HG03571 (cell line): ENCODE measurements around the gene SLC35F5.
A peak's percentile ranks its signal among the peaks of the same experiment; 100 is the strongest.
"Not testable (repeated sequence)": the region's sequence is repeated elsewhere in the genome, so short reads cannot be mapped to it uniquely, and the experiment has no call there.

ENCODE experiments used
- ATAC-seq: cut with Tn5 transposase; IDR thresholded peaks from one replicate; pipeline ENCODE4 v1.9.1; 2021; ENCODE audit not compliant: unreplicated experiment

The SLC35F5 gene, protein sequence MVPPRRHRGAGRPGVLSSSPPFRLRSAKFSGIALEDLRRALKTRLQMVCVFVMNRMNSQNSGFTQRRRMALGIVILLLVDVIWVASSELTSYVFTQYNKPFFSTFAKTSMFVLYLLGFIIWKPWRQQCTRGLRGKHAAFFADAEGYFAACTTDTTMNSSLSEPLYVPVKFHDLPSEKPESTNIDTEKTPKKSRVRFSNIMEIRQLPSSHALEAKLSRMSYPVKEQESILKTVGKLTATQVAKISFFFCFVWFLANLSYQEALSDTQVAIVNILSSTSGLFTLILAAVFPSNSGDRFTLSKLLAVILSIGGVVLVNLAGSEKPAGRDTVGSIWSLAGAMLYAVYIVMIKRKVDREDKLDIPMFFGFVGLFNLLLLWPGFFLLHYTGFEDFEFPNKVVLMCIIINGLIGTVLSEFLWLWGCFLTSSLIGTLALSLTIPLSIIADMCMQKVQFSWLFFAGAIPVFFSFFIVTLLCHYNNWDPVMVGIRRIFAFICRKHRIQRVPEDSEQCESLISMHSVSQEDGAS

GRCh38 chr2:113756355-113757137, at the start of gene SLC35F5:
Gene SLC35F5, minus strand, starts transcription at chr2:113756642. Its CDS starts 233 bp downstream, at chr2:113756409.
- peak; percentile 89 for ATAC-seq

DNA sequence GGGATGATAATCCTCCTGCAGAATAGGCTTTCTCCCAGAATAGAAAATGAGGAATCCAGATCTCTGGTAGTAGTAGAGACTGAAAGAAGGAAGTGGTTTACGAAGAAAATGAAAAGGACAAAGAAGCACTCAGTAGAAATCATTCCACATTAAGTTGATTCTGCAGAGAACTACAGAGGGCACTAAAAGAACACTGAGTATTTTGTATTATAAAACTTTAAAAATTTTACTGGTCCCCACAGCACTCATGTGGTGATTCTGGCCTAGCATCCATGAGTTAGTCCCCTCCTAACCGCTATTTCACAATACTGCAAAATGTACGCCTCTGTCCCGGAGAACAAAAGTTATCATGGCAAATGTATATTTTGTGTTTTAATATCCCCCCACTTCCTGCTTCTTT, 42.9 kb upstream of the SLC35F5 start:
- no peak for ATAC-seq

- no peak for ATAC-seq
Measured at GRCh38 chr2:113797237-113797636, 40.8 kb upstream of the SLC35F5 start.

DNA sequence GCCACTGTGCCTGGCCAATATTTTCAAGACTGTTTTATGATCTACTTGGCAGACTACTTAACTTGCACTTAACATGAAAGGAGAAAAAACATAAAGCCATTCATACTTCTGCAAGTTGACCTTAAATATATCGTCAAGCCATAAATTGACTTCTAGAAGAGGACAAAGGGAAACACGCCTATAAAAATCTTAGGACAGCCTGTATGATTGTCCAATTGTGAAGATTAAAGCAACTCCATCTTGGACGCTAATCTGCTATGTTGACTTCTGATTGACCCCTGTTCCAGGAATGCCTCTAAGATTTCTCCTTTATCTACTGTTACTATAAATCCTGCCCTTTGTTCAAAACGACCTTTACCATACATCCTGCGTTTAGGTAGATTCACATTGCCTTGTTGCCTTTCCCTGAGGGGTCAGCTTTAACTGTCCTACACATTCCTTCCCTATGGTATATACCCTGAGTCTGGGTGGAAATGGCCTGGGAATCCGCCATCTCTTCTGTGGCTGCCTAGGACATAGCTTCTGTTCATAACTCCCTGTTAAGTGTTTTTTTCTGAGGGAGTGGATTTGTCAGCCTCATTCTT, 40.2 kb upstream of the SLC35F5 start:
- ATAC-seq: no peak

DNA sequence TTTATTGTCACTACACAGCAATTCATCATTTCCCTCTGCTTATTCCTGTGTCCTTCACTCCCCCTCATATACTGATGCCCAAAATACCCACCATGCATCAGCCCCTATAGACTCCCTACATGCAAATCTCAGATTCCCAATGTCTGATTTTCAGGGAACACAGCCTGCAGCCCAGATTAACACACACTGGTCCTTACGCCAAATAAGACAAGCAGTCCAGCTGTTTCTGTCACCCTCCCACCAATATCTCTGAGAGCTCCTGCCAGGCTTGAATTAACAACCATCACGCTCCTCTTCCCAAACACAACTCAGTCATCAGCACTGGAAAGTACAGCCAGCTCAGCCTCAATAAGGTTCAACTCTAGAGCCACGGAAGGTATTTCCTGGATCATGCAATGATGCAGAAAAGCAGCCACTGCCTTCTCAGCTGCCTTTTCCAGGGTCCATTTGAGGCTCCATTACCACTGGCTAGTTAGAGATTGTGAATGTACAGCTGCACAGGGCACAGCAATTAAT, 39.0 kb upstream of the SLC35F5 start:
- no peak for ATAC-seq

DNA sequence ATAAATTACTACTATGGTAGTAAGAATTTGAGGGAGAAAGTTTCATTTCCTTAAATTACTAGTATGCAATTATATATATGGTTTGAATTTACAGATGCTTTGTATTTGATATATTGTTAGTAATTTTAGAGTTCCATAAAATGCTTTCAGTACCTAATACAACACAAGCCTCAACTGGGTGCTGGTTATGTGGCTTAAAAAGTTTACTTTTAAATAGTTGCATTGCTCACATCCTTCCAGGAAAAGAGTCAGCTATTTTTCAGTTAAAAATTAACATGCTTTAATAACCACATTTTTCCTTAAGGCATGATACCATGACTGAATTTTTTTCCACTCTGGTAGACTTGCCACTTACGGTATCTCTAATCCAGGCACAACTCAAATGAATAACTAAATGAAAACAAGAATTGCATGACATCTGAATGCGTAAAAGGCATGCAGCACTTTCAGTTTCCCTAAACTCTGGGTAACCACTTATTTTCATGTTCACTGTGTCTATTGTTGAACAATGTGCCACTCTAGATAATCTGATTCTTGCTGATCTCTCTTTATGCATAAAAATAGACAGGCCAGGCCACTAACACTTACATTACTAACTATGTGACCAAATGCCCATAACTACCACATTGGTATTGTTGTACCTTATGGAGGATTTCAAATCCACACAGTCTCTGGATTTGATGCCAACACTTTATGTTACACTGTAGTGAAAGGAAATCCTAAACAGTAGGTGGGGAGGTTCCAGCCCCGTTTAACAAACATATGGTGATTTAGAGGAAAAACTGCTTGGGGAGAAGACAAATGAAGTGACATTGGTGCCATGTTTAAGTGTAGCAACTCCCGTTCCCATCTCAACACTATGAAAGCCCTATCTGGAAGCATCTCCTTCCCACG, 35.5 kb upstream of the SLC35F5 start:
- peak; percentile 95 for ATAC-seq

- no peak for ATAC-seq
Measured at GRCh38 chr2:113784823-113785744, 28.6 kb upstream of the SLC35F5 start.

GRCh38 chr2:113780472-113780871, 24.0 kb upstream of the SLC35F5 start:
- no peak for ATAC-seq

GRCh38 chr2:113777371-113777770, 20.9 kb upstream of the SLC35F5 start:
- no peak for ATAC-seq

GRCh38 chr2:113776949-113777348, 20.5 kb upstream of the SLC35F5 start:
- ATAC-seq: no peak

DNA sequence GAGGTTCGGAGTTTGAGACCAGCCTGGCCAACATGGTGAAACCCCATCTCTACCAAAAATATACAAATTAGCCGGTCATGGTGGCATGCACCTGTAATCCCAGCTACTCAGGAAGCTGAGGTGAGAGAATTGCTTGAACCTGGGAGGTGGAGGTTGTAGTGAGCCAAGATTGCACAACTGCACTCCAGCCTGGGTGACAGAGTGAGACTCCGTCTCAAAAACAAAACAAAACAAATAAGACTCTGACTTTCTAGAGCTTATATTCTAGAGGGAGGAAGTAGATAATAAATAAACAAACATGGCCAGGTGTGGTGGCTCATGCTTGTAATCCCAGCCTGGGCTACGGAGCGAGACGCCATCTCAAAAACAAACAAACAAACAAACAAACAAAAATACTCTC, 18.2 kb upstream of the SLC35F5 start:
- ATAC-seq: not testable (repeated sequence)

DNA sequence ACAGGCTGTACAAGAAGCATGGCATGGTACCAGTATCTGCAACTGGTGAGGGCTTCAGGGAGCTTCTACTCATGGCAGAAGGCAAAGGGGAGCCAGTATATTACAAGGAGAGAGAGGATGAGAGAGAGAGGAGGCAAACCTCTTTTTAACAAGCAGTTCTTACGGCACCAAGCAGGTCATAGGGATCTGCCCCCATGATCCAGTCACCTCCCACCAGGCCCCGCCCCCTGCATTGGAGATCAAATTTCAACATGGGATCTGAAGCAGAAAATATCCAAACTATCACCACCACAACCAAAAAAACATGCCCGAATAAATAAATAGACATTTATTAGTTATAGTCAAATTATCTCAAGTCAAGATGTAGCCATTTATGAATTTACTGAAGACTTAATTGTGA, 14.5 kb upstream of the SLC35F5 start:
- ATAC-seq: no peak

DNA sequence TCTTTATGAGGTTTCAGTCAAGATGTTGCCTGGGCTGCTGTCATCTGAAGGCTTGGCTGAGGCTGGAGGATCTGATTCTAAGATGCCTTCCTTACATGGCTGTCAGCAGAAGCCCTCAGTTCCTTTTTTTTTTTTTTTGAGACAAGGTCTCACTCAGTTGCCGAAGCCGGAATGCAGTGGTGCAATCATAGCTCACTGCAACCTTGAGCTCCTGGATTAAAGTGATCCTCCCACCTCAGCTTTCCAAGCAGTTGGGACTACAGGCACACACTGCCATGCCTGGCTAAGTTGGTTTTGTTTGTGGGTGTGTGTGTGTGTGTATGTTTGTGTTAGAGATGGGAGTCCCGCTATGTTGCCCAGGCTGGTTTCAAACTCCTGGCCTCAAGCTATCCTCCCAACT, 13.1 kb upstream of the SLC35F5 start:
- no peak for ATAC-seq

- no peak for ATAC-seq
Measured at GRCh38 chr2:113768770-113769169, 12.3 kb upstream of the SLC35F5 start.

- ATAC-seq: no peak
Measured at GRCh38 chr2:113767811-113768460, 11.5 kb upstream of the SLC35F5 start.

DNA sequence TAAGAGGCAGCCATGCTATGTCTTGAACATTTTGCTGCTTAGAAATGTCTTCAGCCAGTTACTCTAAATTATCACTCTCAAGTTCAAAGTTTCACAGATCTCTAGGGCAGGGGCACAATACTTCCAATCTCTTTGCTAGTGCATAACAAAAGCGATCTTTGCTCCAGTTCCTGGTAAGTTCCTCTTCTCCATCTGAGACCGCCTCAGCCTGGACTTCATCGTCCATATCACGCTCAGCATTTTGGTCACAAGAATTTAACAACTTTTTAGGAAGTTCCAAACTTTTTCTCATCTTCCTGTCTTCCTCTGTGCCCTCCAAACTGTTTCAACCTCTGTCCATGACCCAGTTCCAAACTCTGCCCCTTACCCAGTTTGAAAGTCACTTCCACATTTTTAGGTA, 8.8 kb upstream of the SLC35F5 start:
- no peak for ATAC-seq

GRCh38 chr2:113762377-113763118, 6.1 kb upstream of the SLC35F5 start:
- no peak for ATAC-seq

- no peak for ATAC-seq
Measured at GRCh38 chr2:113760400-113760799, 4.0 kb upstream of the SLC35F5 start.
